Subcutaneous adipose tissue (tissue), 4 donors: ENCODE measurements around the gene ARHGEF28. TPM values are rescaled to one million over a fixed set of nuclear protein-coding genes. Genes with fewer than 3 reads are reported as not detected.

Experiments
- total RNA-seq, 4 donors: library from RNA; depleted of rRNA; stranded (reverse); fragments of >200 nt; gene quantifications; one replicate each; pipeline ENCODE4 v1.1.0, GENCODE V29; 2016
- TF ChIP-seq, protein P1 (sequence below): fragments of 450-650 bp; IDR thresholded peaks from one replicate; pipeline ENCODE4 v1.5.1; 2016; ENCODE audit warnings: low read depth, mild to moderate bottlenecking, control low read depth, antibody characterized with exemption, moderate library complexity

Gene ARHGEF28
- total RNA-seq, 4 donors from 2014 or later: 9.9 to 46.3 (median 17.3) TPM

DNA sequence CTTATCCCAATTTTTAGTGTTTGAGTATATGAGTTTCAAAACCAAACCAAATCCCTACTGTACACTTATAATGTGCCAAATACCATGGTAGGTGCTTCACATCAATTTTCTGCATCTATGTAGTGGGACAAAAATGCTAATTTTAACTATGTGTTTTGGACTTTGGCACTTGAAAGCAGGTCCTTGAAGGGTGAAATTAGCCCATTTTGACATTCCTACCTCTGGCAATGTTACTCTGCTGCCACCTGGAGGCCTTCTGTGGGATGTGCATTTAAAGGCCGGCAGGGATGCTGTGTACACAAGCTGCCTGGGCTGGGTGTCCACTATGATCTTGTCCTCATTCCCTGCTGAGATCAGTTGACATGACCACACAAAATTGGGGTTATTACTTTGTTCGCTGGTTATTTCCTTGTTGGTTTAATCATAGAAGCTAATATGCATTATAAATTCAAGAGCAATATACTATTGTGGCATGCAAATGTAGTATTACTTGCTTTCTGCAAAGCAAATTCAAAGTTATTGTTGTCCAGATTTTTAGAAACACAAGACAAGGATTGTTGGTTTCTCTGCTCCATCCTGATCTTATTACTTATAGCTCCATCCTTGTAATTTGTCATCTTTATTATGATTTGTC lies 166.8 kb downstream of the ARHGEF28 start:
- TF ChIP-seq, protein P1, sequence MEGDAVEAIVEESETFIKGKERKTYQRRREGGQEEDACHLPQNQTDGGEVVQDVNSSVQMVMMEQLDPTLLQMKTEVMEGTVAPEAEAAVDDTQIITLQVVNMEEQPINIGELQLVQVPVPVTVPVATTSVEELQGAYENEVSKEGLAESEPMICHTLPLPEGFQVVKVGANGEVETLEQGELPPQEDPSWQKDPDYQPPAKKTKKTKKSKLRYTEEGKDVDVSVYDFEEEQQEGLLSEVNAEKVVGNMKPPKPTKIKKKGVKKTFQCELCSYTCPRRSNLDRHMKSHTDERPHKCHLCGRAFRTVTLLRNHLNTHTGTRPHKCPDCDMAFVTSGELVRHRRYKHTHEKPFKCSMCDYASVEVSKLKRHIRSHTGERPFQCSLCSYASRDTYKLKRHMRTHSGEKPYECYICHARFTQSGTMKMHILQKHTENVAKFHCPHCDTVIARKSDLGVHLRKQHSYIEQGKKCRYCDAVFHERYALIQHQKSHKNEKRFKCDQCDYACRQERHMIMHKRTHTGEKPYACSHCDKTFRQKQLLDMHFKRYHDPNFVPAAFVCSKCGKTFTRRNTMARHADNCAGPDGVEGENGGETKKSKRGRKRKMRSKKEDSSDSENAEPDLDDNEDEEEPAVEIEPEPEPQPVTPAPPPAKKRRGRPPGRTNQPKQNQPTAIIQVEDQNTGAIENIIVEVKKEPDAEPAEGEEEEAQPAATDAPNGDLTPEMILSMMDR: no peak

DNA sequence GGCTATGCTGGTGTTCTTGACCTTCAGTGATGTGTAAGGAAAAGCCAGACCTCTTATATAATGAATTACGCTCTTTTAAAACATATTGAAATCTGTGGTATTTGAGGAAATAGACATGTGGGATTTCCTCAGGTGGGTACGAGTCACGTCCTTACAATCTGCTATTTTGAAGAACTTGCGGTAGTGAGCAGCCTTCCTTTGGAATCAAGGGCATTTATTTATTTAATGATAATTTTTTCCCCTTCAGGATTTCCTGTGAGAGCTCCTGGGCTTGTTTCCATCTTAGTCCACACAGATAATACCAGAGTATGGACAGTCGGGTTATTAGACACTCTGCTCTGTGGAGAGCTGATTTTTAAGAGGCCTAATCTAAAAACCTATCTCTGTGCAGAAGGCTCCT lies 167.9 kb downstream of the ARHGEF28 start:
- TF ChIP-seq, protein P1: no peak

DNA sequence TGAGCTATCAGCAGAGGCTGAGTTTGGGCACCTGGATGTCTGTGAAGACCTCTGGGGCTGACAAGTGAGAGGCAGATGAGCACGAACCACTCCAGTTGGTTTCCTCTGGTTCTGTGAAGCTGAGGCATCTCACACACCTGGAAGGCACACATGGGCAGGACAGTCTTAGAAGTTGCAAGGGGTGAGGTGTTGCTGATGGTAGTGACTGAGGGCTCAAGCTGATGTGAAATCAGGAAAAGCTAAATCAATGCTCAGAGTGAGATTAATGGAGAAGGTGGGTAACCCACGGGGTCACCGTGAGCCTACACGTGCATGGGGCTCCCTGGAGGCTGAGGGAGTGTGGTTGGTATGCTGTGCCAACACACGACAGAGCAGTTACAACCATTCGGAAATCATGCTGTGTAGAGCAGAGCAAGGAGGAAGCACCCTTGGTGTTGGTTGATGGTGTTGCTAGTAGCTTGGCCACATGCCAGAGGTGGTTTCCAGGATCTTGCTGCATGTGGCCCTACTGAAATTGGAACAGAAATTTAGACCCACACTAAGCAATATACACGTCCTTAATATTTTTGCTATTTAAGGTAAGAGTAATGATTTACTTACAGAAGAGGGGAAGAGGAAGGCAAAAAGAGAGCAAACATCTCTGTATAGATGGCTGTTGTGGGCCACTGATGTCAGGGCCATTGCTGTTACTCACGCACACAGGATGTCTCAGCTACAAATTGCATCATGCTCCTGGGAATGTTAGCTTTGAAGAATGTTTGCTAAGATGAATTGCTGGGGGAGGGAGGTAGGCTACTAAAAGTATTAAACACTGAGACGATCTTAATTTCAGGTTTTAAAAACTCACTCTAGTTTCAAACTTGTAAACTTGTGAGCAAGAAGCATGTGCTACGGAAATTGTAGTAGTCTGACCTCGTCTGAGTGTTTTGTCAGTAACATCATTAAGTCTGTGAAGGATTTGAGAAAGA lies 170.5 kb downstream of the ARHGEF28 start:
- TF ChIP-seq, protein P1: no peak

DNA sequence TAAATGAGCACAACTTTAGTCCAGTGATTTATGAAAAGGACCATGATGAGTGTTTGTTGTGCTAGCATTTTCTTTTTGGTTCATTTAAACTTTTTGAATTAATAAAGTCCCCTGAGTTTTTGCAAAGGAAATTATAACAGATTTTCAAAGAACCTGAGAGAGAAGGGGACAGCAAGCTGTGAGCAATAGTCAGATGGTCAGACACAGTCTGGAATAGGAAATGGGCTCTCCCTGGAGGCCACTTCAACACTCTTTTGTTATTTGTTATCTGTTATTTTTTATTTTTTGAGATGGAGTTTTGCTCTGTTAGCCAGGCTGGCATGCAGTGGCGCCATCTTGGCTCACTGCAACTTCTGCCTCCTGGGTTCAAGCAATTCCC lies 171.1 kb downstream of the ARHGEF28 start:
- TF ChIP-seq, protein P1: no peak

DNA sequence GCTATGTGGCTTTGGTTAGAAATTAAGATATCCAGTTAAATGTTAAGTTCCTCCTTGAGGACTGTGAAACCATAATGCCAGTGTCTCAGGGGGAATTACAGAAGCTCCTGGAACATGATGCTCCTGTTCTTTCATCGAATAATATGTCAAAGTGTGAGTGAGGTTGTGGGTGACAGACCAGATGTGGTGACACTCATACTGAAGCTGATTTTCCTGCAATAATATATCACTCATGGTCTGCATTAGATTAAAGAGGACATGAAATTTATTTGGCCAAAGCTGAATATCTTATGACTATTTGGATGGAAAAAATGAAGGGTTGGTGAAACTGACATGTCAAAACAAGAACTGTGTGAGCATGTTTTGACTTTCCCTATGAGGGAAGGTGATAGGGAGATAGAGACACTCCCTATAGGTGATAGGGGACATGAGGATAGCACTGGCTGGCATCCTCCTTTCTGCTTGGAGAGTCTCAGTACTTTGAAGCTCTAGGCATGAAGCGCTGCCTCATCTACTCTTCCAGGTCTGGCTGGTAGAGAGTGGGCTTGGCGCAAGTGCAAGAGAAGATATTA lies 173.5 kb downstream of the ARHGEF28 start:
- TF ChIP-seq, protein P1: no peak

DNA sequence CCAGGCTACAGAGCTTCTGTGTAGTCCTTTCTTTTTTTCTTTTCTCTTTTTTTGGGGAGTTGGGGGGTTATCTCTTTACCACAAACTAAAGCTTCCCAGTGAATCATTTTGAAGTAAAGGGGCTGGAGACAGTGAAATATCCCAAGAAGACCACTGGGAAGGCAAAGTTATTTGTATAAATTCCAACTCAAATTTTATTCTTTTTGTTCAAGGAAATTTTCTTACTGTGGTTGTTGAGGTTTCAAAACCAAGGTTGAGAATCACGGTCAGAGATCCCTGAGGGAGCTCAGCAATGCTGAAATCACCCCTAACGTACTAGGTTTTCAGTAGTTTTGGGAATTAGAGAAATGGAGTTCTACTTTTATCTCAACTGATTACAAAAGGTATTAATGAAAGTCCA lies 175.7 kb downstream of the ARHGEF28 start:
- TF ChIP-seq, protein P1: no peak

DNA sequence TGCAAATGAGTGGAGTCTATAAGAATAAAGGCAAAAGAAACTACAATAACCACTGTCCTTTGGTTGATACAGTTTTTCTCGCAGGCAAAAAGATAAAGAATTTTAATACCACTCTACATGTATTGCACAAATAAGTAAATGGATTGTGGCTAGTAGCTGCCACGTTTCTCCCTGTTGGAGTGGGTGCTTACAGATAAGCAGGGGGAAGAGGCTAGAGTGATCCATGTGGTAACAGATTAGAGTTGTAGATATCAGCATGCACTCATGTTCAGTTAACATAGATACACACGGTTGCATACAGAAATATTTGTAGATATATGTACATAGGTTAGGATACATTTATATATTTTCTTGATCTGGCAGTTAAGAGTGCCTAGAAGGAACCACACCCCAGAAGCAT lies 179.5 kb downstream of the ARHGEF28 start:
- TF ChIP-seq, protein P1: no peak
